ENCODE data around the gene ARHGEF28.

GRCh38 chr5:73977146-73977545 is 351.1 kb downstream of the ARHGEF28 start:
- TF ChIP-seq CTCF (conservative IDR thresholded peaks at IDR 0.05; ENCODE audit: low read length) (no peak), EZH2phosphoT487 (IDR thresholded peaks at IDR 0.05; ENCODE audit: borderline replicate concordance) (no peak)

All from Loucy (cell line).